OCI-LY1 (cell line): ENCODE measurements around the gene TERT.

Experiments
- EZH2 ChIP-seq: fragments of 200-600 bp; sonication (generic), shearing (Covaris generic); IDR thresholded peaks from 2 replicates; pipeline ENCODE4 v1.8.0; 2017; ENCODE audit warnings: borderline replicate concordance, mixed run types, mild to moderate bottlenecking, antibody characterized with exemption, low read length, moderate library complexity, mixed read lengths
- TF ChIP-seq, protein P1 (sequence below): fragments of 200-600 bp; sonication (generic), shearing (Covaris generic); IDR thresholded peaks from 2 replicates; pipeline ENCODE4 v1.5.1; 2017; ENCODE audit warnings: mild to moderate bottlenecking, antibody characterized with exemption, low read length, moderate library complexity, mixed read lengths

- TF ChIP-seq, protein P1, sequence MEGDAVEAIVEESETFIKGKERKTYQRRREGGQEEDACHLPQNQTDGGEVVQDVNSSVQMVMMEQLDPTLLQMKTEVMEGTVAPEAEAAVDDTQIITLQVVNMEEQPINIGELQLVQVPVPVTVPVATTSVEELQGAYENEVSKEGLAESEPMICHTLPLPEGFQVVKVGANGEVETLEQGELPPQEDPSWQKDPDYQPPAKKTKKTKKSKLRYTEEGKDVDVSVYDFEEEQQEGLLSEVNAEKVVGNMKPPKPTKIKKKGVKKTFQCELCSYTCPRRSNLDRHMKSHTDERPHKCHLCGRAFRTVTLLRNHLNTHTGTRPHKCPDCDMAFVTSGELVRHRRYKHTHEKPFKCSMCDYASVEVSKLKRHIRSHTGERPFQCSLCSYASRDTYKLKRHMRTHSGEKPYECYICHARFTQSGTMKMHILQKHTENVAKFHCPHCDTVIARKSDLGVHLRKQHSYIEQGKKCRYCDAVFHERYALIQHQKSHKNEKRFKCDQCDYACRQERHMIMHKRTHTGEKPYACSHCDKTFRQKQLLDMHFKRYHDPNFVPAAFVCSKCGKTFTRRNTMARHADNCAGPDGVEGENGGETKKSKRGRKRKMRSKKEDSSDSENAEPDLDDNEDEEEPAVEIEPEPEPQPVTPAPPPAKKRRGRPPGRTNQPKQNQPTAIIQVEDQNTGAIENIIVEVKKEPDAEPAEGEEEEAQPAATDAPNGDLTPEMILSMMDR: no peak
- no peak for TF ChIP-seq EZH2
These were observed 49.3 kb upstream of the TERT start for GRCh38 chr5:1343931-1344901.
